Limb (tissue), 2 donors: ENCODE results near the gene ANKRD16.
"Not testable (repeated sequence)": the region's sequence is repeated elsewhere in the genome, so short reads cannot be mapped to it uniquely, and the experiment has no call there.

Experiments used
- DNase-seq, 2 donors: peaks; one replicate each; pipeline ENCODE4 v3.0.0-alpha.2; 2016; ENCODE audit errors: extremely low spot score in 2 of 2

Gene ANKRD16

GRCh38 chr10:5903563-5903962, 13.9 kb upstream of the ANKRD16 start:
- no peak for DNase-seq

GRCh38 chr10:5902511-5903274, 13.0 kb upstream of the ANKRD16 start:
- no peak for DNase-seq

GRCh38 chr10:5900247-5900646, 10.6 kb upstream of the ANKRD16 start:
- DNase-seq: no peak

- DNase-seq: no peak
Observed at GRCh38 chr10:5898163-5898562, 8.5 kb upstream of the ANKRD16 start.

- no peak for DNase-seq
Observed at GRCh38 chr10:5897504-5897903, 7.8 kb upstream of the ANKRD16 start.

- no peak for DNase-seq
Observed at GRCh38 chr10:5897053-5897340, 7.3 kb upstream of the ANKRD16 start.

- no peak for DNase-seq
Observed at GRCh38 chr10:5896208-5897052, 6.7 kb upstream of the ANKRD16 start.

GRCh38 chr10:5895804-5896203, 6.1 kb upstream of the ANKRD16 start:
- DNase-seq: no peak

GRCh38 chr10:5895365-5895764, 5.7 kb upstream of the ANKRD16 start:
- DNase-seq: no peak

- DNase-seq: no peak
Observed at GRCh38 chr10:5894873-5895272, 5.2 kb upstream of the ANKRD16 start.

GRCh38 chr10:5894403-5894802, 4.7 kb upstream of the ANKRD16 start:
- no peak for DNase-seq

- DNase-seq: no peak
Observed at GRCh38 chr10:5893321-5893720, 3.6 kb upstream of the ANKRD16 start.

- DNase-seq: no peak
Observed at GRCh38 chr10:5892007-5892406, 2.3 kb upstream of the ANKRD16 start.

- DNase-seq: no peak
Observed at GRCh38 chr10:5891009-5891408, 1.3 kb upstream of the ANKRD16 start.

GRCh38 chr10:5890452-5890915, 791 bp upstream of the ANKRD16 start:
- DNase-seq: no peak

GRCh38 chr10:5888843-5889623, 660 bp downstream of the ANKRD16 start:
- DNase-seq: peak; percentile 5 to 67

- no peak for DNase-seq
Observed at GRCh38 chr10:5888351-5888750, 1.3 kb downstream of the ANKRD16 start.

- no peak for DNase-seq
Observed at GRCh38 chr10:5887641-5888040, 2.1 kb downstream of the ANKRD16 start.

GRCh38 chr10:5887029-5887428, 2.7 kb downstream of the ANKRD16 start:
- DNase-seq: no peak

GRCh38 chr10:5885619-5886018, 4.1 kb downstream of the ANKRD16 start:
- DNase-seq: no peak

GRCh38 chr10:5882961-5883360, 6.7 kb downstream of the ANKRD16 start:
- no peak for DNase-seq

- DNase-seq: not testable (repeated sequence)
Observed at GRCh38 chr10:5877041-5877440, 12.7 kb downstream of the ANKRD16 start.
